HG02884 (cell line): ENCODE results near the gene MST1R.
A peak's percentile ranks its signal among the peaks of the same experiment; 100 is the strongest.
"Not testable (repeated sequence)": the region's sequence is repeated elsewhere in the genome, so short reads cannot be mapped to it uniquely, and the experiment has no call there.

Experiments used
- ATAC-seq: cut with Tn5 transposase; IDR thresholded peaks from one replicate; pipeline ENCODE4 v1.9.1; 2021; ENCODE audit warnings: mild to moderate bottlenecking, moderate library complexity; ENCODE audit not compliant: unreplicated experiment

The MST1R gene

DNA sequence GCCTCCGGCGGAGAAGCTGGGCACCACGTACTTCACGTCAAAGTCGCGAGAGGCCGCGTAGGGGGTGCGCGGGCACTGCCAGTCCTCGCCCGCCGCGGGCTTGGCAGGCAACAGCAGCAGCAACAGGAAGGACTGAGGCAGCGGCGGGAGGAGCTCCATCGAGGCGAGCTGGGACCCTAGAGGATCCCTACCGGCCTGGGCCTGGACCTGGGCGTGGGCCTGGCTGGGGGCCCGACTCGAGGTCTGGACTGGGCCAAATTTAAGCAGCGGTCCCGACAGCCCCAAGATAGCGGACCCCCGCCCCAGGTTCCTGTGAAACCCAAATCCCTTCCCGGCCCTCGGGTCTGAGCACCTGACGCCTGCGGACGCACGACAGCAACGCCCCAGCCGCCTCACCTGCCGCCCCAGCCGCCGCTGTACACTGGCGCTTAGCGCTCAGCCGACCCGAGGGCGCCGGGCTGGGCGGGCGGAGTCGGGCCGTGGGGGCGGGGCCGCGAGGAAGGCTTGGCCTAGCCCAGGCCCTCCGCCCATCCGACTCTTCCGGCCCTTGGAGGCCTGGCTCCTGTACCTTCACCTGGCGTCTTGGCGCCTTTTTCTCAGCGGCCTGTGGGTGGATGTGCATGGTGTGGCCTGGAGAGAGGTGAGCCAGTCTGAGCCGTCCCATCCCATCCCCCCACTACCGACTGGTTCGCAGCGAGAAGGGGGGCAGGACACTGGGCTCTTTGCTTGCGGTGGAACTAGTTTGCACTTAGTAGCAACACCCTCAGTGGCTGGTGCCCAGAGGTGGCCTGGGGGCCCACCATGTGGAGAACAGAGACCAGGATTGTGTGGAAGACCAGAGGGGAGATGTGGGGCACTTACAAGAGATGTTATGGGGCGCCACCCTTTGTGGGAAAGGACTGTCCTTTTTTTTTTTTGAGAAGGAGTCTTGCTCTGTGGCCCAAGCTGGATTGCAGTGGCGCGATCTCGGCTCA is at the start of gene MST1R:
Gene MST1R, minus strand, starts transcription at position 423 of the 974 bp plus-strand sequence. Its CDS starts 264 bp downstream, at position 159.
- ATAC-seq, result peak; percentile 61

- no peak for ATAC-seq
Measured at GRCh38 chr3:49952924-49953323, 49.3 kb upstream of the MST1R start.

- ATAC-seq, result no peak
Measured at GRCh38 chr3:49942651-49943050, 39.0 kb upstream of the MST1R start.

DNA sequence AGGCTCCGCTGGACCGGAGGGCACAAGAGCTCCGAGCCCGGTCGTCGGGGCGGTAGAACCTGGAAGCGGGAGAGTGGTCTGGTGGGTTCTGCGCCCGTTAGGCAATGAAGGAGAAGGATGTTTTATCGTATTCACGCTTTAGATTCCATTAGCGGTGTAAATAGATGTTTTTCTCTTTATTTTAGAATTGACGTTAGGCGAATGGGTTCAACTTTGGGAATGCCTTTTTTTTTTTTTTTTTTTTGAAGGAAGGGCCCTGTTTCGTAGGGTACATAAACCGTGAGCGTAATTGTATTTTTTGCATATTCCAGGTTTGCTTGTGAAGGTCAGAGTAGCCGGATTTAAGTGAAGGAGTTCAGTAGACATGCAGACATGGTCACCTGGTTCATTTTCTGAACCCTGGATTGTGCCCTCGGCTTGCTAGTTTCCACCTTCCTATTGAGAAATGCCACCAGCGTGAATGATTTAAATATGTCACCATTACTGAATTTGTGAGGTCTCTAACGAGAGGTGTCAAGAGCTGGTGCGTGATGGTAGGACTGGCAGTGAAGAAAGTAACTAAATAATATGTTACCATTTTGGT is 37.1 kb upstream of the MST1R start:
- ATAC-seq, result no peak

DNA sequence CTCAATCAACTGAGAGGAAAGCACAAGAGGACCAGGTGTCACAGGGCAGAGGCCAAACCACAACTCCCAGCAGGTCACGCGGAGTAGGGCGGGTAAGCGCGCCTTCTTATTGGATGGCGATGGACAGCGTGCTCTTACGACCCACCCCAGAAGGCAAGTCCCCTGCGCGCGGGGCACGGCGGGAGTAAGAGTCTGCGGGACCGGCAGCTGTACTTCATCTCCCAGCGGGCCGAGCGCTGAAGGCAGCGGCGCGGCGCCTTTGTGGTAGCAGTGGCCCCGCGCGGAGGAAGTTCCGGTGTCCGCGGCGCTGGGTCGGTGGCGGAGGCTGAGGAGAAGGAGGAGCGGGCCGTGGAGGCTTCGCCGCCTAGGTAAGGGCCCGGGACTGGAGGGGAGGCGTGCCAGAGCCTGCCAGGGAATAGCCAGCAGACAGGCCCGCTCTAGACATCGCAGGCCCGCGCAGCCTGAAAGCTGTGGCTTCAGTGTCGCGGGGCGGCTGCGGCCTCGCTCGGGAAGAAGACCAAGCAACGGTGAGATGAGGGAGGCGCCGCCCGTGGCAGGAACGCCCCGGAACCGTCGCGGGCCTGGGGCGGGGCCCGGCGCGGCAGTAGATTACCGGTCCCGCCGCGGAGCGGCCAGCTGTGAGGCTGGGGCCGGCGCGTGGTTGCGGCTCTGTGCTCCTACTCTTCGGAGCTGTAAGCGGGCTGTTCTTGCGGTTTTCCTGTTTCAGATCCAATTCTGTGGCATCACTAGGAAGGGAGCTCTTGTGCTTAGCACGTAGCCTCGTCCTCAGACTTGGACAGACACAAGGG is 36.4 kb upstream of the MST1R start, which contains the start of gene RBM6:
Gene RBM6, plus strand, starts transcription at position 293 of the 809 bp plus-strand sequence. CDS start 22,492 bp downstream, outside the sequence.
- ATAC-seq, result peak; percentile 91

- ATAC-seq, result no peak
Measured at GRCh38 chr3:49937090-49937489, 33.4 kb upstream of the MST1R start.

GRCh38 chr3:49932281-49932680 is 28.6 kb upstream of the MST1R start:
- ATAC-seq, result not testable (repeated sequence)

GRCh38 chr3:49930922-49931321 is 27.2 kb upstream of the MST1R start:
- no peak for ATAC-seq

DNA sequence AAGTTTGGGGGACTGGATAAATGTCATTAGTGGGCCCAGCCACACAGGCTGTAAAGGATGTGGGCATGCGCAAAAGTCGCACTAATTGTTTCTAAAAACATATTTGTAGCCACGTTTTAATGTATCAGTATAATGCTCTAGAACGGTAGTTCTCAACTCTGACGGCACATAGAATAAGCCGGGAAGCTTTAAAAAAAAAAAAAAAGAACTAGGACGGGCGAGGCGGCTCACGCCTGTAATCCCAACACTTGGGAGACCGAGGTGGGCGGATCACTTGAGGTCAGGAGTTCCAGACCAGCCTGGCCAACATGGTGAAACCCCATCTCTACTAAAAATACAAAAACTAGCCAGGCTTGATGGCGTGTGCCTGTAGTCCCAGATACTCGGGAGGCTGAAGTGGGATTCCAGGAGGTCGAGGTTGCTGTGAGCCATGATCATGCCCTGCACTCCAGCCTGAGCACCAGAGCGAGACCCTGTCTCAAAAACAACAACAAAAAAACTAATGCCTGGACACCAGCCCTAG is 26.6 kb upstream of the MST1R start:
- ATAC-seq, result no peak

DNA sequence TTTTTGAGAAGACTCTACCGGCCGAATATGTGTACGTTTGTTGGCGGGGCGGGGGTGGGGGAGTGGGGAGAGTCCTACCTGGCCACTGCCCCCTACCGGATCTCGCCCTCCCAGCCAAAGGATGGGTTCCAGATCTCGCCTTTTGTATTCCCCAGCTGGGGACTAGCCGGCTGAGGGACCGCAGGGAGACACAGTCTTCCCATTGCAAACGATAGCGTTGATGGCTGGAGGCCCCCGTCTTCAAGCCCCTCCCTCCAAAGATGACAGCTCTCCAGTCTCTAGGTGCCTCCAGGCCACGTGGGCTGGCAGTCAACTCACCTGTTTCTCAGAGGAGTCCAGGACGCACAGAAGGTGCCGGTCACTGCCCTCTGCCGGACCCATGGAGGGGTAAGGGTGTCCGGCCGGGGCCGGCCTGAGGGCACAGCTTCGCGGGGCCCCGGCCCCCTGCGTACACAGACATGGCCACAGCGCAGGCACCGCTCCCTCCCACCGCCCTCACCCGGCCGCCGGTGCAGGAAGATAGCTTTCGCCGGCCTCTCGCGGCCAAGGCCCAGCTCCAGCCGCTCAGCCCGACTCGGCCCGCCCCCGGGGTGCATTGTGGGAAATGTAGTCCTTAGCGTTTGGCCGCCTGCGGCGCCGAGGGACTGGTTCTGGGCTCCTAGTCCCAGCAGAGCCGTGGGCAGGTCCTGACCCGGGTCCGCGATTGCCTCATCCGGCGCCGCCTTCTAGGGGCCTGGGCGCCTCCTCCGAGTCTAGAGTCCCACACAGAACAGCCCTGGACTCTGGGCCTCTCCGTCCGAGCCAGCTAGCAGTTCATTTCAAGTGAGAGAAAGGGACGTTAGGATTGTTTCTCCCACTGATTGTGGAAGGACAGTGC is 25.9 kb upstream of the MST1R start, which contains the start of gene MON1A:
Gene MON1A, minus strand, starts transcription at position 521 of the 877 bp plus-strand sequence. CDS start 16,465 bp downstream, outside the sequence.
- peak; percentile 81 for ATAC-seq

DNA sequence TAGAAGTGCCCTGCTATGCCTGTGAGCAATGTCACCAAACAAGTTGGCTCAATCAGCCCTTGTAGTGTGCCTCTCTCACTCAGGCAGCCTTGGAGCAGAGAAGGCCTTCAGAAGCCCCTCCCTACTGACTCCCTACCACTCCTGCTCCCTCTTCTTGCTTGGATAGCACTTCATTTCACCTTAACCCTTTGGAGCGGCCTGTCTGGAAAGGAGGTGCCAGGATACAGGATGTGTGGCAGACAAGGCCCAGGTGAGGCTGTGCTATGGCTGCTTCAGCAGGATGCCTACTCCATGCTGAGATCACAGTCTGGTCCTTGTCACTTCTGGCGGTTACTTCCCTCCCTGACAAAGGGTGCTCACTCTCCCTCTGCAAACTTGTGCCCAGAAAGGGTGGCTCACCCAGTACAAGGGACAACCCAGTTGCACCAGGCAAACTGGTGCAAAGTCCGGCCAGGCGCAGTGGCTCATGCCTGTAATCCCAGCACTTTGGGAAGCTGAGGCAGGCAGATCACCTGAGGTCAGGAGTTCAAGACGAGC is 24.9 kb upstream of the MST1R start:
- ATAC-seq, result no peak

DNA sequence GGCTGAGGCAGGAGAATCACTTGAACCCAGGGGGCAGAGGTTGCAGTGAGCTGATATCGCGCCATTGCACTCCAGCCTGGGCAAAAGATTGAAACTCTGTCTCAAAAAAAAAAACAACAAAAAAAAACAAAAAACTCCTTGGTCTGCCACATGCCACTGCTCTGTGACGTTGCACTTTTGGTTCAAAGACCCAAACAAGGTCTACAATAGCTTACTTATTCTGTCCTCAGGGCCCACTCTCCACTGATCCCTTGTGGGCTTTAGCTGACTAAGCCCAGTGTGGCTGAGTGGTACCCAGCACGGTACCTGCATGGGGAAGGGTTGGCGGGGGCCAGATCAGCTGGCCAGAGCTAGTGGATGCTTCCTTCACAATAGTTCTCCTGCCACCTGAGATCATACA is 24.1 kb upstream of the MST1R start:
- no peak for ATAC-seq

GRCh38 chr3:49926117-49926728 is 22.6 kb upstream of the MST1R start:
- no peak for ATAC-seq

GRCh38 chr3:49925485-49925884 is 21.8 kb upstream of the MST1R start:
- ATAC-seq, result no peak

GRCh38 chr3:49924683-49925082 is 21.0 kb upstream of the MST1R start:
- ATAC-seq, result no peak

DNA sequence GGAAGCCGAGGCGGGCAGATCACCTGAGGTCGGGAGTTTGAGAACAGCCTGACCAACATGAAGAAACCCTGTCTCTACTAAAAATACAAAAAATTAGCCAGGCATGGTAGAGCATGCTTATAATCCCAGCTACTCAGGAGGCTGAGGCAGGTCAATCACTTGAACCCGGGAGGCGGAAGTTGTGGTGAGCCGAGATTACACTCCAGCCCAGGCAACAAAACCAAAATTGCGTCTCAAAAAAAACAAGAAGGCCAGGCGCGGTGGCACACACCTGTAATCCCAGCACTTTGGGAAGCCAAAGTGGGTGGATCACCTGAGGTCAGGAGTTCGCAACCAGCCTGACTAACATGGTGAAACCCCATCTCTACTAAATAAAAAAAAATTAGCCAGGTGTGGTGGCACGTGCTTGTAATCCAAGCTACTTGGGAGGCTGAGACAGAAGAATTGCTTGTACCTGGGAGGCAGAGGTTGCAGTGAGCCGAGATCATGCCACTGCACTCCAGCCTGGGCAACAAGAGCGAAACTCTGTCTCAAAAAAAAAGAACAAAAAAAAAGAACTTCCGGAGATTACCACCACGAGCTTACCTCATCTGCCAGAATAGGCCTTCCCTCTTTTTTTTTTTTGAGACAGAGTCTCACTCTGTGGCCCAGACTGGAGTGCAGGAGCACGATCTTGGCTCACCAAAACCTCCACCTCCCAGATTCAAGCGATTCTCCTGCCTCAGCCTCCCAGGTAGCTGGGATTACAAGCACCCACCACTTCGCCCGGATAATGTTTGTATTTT is 14.3 kb upstream of the MST1R start:
- not testable (repeated sequence) for ATAC-seq

GRCh38 chr3:49916686-49917085 is 13.0 kb upstream of the MST1R start:
- no peak for ATAC-seq

- no peak for ATAC-seq
Measured at GRCh38 chr3:49914906-49915305, 11.2 kb upstream of the MST1R start.
